Fibroblast of gingiva (primary cell): ENCODE measurements around the gene TMEM60.
"Not testable (repeated sequence)": the region's sequence is repeated elsewhere in the genome, so short reads cannot be mapped to it uniquely, and the experiment has no call there.

Source experiments
- DNase-seq: peaks from one replicate; pipeline ENCODE4 v3.0.0-alpha.2; 2011; ENCODE audit warnings: low read depth

TMEM60 gene, protein sequence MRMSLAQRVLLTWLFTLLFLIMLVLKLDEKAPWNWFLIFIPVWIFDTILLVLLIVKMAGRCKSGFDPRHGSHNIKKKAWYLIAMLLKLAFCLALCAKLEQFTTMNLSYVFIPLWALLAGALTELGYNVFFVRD

DNA sequence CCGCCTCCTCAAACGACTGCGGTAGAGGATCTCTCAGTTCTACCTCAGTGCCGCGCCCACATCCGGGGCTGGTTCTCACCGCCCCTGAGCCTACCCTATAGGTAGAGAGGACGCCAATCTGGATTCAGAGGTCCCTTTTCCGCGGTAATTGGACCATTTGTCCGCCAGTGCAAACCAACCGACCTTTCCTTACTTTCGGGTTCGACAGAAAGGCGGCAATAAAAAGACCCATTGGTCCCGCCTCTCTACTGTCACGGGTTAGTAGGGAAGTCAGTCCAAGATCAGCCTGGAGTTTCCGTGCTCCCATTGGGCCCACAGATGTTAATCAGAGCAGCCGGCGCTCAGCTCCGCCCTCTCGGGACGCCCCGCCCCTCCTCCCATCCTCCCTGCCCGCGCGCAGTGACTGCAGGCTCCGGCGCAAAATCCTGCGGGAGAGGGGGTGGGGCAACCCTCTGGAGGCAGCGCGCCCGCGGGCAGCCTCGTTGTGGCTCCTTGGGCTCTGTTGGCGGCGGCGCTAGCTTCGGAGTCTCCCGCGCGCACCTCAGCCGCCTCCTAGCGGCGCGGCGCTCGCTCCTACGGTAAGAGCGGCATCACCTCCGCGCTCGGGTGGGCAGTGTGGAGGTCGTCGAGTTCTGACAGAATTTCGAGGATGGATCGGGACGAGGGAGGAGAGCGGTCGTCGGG lies at the start of gene TMEM60, which contains the start of gene PHTF2:
Gene TMEM60 (minus strand): TSS at position 41 of the 684 bp plus-strand sequence. CDS start 4,061 bp downstream, outside the sequence.
Gene PHTF2 (plus strand): TSS at position 380 of the 684 bp plus-strand sequence.
- DNase-seq: peak; percentile 100

DNA sequence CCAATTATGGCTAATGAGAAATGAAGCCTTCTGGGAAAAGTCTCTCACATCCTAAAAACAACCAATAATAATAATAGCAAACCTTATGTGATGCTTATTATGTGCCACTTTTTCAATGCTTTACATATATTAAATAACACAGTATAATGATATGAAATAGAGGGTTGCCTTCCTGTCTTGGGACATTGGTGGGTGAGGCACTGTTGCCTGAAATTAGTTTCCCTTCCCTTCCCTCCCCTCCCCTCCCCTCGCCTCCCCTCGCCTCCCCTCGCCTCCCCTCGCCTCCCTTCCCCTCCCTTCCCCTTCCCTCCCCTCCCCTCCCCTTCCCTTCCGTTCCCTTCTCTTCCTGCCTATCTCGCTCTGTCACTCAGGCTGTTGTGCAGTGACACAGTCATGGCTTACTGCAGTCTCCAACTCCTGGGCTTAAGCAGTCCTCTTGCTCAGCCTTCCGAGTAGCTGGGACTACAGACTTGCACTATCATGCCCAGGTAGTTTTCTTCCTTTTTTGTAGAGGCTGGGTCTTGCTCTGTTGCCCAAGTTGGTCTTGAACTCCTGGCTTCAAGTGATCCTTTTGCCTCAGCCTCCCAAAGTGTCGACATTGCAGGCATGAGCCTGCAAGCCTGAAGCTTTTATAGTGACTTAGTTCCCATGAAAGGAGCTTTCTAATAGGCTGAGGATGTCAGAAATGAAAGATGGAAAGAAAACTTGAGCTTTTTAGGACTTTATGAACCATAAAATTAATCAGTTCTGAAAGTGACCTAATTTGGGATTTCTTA lies 48.3 kb upstream of the TMEM60 start:
- no peak for DNase-seq

DNA sequence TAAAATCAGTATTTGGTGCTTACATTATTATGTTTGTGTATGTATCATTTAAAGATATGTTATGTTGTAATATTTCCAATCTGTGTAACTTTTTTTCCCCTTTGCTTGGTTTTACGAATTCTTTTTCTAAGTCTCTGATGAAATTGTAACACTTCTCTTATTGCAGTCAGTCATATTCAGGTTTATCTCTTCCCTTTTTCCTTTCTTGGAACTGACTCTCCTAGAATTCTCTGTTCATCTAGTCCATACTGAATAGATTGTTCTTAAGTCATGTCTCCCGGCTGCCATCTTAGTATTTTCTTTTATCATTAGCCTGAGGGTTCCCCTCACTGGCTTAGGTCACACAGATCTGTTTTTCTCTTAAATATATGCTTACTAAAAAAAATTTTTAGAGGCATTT lies 45.0 kb upstream of the TMEM60 start:
- DNase-seq: no peak

DNA sequence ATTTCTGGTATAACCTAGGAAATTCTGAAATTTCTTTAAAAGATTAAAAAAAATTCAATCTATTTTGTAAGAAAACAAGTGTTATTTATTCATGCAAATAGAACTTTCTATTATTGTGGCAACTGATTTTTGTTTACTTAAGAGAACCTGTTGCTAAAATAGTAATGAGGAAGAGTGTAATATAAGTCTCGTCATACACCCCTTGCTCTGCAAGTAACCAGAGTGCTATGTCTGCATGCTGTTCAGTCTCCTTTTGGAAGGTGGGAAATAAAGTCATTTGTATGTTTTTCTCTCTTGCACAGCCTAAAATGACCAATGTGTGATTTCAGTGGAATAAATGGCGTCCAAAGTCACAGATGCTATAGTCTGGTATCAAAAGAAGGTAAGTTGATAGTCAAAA lies 41.7 kb upstream of the TMEM60 start:
- no peak for DNase-seq

DNA sequence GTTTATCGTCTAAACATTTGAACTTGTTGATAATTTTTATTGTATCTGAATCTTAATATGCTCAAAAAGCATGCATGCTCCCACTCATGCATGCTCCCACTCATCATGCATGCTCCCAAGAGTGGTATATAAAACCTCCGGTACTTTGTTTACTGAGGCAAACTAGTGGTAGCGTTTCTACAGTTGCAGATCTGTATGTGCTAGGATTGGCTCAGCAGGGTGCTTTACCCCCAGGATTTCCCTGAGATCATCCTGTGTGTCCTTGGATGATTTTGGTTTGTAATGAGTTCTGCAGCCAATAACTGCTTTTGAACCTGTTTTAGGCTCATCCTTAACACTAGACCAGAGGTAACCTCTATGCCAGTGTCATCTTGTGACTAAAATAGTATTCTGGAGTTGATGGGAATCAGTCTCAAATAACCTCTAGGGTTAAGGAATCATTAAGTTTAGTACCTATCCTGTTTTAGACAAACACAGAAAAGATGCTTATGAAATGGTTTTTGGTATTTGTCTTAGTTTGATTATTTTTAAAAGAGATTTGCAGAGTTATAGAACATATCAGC lies 40.8 kb upstream of the TMEM60 start:
- no peak for DNase-seq

DNA sequence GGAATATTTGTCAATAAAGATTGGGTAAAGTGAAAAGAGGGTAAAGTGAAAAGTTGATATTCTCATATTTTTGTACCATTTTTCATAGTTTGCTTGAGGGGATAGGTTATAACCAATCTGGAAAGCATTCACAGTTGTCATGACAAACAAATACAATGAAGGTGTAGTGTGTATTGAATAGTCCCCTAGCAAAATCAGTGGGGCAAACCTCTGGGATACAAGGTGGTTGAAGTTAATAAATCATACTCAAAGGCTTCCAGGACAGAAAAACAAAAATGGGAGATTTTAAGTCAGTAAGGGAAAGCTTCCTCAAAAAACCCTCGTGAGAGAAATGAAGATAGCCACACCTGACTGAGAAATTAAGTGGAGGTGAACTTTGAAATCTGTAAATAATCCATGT lies 39.7 kb upstream of the TMEM60 start:
- no peak for DNase-seq

DNA sequence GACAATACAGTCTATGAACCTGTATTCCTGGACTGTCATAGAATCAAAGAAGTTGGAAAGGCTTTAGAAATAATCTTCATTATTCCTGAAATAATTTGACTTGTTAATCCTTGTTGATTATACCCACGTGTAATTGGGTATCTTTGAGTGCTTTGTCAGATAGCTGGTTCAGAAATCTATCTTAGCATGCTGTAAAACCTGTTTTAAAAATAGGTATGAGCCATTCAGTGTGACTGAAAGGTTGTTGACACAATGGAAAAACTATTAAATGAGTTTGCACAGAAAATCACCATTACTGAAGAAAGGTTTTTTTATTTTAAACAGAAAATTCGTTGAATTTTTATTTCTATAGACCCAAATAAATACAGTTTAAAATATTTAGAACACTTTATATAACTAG lies 39.0 kb upstream of the TMEM60 start:
- no peak for DNase-seq

DNA sequence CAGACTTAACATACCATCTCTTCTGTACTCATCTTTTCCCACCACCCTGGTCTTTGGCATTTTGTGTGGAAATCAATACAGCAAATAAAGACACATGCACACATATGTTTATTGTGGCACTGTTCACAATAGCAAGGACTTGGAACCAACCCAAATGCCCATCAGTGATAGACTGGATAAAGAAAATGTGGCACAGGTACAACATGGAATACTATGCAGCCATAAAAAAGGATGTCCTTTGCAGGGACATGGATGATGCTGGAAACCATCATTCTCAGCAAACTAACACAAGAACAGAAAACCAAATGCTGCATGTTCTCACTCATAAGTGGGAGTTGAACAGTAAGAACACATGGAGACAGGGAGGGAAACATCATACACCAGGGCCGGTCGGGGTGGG lies 38.2 kb upstream of the TMEM60 start:
- DNase-seq: not testable (repeated sequence)

DNA sequence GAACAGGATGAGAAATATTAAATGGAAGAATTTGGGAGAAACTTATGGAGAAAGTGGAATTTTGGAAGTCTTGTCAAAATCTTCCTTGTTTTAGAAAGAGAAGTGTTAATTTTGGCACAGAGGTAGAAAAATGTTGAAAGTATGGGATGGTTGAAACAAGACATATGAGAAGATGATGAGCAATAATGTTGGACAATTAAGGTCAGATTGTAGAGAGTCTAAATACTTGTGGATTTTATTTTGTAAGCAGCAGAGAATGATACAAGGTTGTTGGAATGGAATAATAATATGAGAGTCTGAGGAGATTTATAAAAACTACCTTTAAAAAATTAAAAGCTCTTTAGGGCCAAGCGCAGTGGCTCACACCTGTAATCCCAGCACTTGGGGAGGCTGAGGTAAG lies 34.9 kb upstream of the TMEM60 start:
- peak; percentile 20 for DNase-seq

DNA sequence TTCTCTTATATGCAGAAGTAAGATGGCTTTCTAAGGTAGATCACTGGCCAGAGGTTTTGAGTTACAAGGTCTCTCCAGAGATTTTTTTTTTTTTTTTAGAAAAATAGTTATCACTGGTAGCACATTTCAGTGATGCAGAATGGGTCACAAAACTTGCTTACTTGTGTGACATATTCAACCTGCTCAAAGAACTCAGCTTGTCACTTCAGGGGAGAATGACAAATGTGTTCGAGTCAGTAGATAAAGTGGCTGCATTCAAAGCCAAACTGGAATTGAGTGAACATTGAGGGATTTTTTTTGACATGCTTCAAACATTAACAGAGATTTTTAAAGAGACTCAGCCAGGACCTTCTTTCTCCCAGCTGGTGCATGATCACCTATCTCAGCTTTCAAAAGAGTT lies 33.7 kb upstream of the TMEM60 start:
- DNase-seq: no peak

DNA sequence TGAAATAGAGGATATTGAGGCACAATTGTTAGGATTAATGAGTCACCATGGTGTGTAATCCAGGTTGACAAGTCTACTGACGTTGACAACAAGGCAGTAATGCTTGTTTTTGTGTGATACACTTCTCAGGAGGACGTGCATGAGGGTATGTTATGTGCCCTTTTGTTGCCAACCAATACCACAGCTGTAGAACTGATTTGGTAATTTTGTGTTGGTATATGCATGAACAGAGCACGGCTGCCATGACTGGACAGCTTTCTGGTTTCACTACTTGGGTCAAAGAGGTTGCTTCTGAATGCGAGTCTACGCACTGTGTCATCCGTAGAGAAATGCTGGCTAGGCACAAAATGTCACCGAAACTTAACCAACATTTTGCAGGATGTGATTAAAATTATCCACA lies 33.2 kb upstream of the TMEM60 start:
- DNase-seq: no peak

DNA sequence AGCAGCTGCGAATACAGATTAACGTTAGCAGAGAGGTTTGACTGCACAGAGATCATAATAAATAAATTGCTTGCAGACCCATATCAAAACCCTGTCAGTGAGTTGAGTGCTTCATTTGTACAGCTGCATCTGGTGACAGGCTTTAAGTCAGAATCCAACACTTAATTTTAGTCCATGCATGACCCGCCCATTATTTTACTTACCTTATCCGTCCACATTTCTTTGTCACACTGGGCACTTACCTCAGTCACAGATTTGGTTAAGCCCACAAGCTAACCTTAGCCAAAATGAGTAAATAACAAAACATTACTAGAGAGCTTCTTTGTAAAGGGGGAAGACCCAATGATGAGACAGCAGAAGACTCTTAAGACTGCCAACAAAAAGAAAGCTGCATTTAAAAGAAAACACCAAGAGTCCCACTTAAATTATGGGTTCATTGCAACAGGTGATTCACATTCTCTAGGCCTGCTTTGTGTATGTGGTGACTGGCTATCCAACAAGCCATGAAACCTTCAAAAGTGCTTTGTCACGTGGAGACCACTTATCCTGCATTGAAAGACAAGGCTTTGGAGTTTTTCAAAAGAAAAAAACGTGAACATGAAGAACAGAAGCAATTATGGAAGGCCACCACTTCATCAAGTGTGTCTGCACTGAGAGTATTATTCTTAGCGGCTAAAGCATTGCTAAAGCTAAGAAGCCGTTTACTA lies 32.6 kb upstream of the TMEM60 start:
- no peak for DNase-seq

DNA sequence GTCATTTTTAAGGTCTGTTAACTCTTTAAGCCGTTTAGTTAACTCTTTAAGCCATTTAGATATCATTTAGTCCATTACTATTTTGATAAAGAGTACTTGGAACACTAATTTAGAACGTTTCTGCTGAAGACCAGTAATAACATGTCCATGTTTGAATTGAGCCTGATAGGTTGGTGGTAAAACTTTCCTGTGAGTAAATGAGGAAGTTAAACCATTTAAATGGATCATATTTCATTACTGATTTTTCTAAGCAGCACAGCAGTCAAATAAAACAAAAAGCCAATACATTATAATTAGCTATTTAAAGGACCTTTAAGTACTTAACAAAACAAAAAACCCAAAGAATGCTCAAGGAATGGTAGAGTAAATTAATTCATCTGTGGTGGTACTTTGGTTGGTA lies 29.8 kb upstream of the TMEM60 start:
- DNase-seq: no peak

DNA sequence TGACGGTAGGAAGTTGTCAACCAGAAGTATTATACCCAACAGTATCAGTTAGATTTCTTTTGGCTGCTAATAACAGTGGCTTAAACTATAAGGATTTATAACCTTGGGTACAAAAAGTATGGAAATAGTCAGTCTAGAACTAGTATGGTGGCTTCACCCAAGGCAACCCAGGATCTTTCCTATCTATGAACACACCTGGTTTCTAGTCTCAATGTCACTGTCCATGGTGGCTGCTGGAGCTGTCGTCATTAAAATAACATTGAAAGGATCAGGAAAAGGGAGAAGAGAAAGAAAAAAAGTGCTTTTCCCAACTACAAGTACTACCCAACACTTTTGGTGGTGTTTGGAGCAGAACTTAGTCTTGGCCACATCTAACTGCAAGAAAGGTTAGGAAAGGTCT lies 28.1 kb upstream of the TMEM60 start:
- DNase-seq: no peak

DNA sequence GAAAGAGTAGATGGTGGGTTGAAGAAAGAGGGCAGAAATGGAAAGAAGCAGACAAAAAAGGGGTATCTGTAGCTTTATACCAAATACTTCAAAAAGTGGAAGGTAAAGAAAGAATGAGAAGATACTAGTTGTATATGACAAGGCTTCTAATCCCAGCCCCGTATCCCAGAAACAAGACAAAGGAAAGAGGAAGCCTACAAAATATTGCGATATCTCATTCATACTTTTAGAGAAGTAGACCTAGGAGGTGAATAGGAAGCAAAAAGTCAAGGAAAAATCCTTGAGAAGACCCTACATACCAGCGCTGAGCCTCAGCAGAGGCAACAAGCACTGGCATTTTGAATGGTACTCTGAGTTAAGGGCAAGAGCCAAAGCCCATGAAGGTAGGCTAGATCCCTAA lies 26.9 kb upstream of the TMEM60 start:
- DNase-seq: no peak

DNA sequence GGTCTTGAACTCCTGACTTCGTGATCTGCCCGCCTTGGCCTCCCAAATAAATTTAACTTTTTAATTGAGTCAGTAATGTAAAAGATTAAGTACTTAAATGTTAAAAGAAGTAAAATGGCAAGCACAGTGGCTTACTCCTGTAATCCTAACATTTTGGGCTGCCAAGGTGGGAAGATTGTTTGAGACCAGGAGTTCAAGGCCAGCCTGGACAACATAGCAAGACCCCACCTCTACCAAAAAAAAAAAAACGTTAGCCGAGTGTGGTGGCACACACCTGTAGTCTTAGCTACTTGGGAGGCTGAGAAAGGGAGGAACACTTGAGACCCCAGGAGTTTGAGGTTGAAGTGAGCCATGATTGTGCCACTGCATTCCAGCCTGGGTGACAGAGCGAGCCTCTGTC lies 26.4 kb upstream of the TMEM60 start:
- DNase-seq: no peak

DNA sequence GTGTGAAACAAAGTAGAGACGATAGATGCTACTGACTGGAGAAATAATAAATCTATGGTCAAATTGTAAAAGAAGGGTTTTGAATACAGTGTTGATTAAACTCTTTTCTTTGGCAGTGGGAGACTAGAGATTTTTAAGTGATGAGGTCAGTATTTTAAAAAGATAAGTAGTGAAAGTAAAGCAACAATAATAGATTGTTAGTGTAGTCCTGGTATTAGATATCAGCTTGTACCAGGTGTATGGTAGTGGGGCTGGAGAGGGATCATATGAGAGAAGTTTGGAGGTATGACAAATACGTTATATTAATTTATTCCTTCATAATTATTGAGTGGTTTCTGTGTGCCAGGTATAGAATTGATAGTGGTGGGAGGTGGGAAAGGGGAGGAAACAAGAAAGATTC lies 25.6 kb upstream of the TMEM60 start:
- no peak for DNase-seq

DNA sequence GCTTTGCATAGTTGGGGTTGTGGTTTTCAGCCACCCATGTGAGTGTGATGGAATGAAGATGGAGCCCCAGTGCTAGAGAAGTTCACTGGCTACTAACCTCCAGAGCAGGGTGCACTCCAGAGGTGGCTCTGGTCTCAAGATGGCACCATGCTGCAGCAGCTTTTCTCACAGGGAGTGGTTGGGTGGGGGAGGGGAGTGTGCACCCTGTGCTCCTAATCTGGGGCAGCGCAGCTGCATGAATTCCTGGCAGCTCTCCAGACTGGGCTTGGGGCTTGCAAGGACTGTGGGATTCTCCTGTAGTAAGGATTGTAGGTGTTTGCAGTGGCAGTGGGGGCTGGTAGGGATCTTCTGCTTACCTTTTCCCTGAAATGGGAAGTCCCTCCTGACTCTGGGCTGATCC lies 24.0 kb upstream of the TMEM60 start:
- DNase-seq: no peak

DNA sequence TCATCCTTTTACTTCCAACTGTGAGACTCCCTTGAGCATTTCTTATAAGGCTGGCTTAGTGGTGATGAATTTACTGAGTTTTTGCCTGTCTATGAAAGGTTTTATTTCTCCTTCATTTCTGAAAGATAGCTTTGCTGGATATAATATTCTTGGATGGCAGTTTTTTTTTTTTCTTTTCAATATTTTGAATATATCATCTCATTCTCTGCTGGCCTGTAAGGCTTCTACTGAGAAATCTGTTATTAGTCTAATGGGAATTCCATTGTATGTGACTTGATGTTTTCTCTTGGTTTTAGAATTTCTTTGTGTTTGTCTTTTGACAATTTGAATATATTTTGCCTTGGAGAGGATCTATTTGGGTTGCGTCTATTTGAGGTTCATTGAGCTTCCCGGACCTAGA lies 22.7 kb upstream of the TMEM60 start:
- no peak for DNase-seq

DNA sequence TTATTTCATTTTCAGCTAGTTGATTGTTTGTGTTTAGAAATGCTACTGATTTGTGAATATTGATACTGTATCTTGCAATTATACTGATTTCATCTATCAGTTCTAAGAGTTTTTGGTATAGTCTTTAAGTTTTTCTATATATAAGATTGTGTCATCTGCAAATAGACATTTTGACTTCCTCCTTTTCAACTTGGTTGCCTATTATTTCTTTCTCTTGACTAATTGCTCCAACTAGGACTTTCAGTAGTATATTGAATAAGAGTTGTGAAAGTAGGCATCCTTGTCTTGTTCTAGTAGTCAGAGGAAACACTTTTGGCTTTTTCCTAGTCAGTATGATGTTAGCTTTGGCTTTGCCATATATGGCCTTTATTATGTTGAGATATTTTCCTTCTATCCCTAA lies 20.8 kb upstream of the TMEM60 start:
- no peak for DNase-seq

DNA sequence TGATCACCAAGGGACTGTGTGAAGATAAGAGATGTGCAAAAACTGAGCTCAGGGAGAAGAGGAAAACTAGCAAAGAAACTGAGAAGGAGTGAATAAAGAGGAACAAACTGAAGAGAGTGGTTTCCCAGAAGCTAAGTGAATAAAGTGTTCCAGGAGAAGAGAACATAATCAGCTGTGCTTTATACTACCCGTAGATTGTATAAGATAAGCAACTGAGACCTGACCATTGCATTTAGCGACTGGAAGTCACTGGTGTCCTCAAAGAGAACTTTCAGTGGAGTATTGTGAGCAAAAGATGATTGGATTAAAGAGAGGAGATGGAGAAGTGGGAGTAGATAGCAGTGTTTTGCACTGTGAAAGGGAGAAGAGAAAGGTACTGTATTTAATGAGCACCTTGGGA lies 14.9 kb upstream of the TMEM60 start:
- DNase-seq: no peak

DNA sequence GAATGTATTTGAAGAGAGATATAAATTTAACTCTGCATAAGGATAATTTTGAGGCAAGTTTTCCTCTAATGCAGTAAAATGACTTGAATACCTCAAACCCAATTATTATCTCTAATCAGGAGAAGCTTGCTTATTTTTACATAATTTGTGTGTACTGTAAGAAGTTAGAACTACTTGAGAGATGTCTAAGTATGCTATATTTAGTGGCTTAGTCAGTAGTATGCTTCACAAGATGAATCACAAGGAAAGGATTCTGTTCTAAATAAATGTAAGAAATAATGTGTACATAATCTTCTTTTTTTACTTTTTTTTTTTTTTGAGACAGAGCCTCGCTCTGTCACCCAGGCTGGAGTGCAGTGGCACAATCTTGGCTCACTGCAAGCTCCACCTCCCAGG lies 14.1 kb upstream of the TMEM60 start:
- peak; percentile 54 for DNase-seq
